ENCODE data around the gene FRS3.
A peak's percentile ranks its signal among the peaks of the same experiment; 100 is the strongest.

The FRS3 gene

DNA sequence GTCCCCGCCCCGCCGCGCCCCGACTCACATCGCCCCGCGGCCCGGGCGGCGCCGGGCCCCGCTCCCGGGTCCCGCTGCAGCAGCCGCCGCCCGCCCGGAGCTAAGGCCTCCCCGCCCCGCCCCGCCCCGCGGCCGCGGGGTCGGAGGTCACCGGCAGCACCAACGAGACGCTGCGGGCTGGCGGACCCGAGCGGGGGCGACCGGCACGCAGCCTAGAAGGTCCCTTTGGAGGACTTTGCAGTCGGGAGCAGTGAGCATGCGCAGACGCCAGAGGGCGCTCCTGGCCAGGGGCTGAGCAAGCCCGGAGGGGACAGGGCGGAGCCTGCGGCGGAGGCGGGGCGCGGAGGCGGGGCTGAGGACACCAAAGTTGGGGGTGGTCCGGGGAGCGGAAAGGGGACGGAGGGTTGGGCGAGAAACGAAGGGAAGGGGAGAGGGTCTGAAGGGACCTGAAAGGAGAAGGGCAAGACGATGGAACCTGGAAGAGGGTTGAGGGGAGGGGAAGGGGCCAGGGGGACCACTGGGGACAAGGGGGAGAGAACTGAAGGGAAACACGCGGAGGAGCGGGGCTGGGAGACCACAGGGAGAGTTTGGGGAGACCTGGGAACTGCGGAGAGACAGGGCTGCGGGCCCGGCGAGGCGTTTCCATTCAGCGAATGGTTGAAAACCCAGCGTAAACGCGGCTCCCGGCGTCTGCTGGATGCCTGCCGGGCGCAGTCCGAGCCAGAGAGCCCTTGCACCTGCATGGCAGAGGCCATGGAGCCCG is at the start of gene FRS3 (continued):
- TF ChIP-seq, protein P1, sequence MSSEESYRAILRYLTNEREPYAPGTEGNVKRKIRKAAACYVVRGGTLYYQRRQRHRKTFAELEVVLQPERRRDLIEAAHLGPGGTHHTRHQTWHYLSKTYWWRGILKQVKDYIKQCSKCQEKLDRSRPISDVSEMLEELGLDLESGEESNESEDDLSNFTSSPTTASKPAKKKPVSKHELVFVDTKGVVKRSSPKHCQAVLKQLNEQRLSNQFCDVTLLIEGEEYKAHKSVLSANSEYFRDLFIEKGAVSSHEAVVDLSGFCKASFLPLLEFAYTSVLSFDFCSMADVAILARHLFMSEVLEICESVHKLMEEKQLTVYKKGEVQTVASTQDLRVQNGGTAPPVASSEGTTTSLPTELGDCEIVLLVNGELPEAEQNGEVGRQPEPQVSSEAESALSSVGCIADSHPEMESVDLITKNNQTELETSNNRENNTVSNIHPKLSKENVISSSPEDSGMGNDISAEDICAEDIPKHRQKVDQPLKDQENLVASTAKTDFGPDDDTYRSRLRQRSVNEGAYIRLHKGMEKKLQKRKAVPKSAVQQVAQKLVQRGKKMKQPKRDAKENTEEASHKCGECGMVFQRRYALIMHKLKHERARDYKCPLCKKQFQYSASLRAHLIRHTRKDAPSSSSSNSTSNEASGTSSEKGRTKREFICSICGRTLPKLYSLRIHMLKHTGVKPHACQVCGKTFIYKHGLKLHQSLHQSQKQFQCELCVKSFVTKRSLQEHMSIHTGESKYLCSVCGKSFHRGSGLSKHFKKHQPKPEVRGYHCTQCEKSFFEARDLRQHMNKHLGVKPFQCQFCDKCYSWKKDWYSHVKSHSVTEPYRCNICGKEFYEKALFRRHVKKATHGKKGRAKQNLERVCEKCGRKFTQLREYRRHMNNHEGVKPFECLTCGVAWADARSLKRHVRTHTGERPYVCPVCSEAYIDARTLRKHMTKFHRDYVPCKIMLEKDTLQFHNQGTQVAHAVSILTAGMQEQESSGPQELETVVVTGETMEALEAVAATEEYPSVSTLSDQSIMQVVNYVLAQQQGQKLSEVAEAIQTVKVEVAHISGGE (tag by site-specific recombination; conservative IDR thresholded peaks at IDR 0.05; ENCODE audit: low read depth): peak; percentile 35; the same call in 1 of the 2 replicates
- no peak for TF ChIP-seq ZNF555 (tag by site-specific recombination; conservative IDR thresholded peaks at IDR 0.05)
- peak; percentile 96 for TF ChIP-seq ZSCAN30 (tag by site-specific recombination; IDR thresholded peaks at IDR 0.05)
- TF ChIP-seq IKZF3 (tag by site-specific recombination; IDR thresholded peaks at IDR 0.05): no peak
- TF ChIP-seq ZNF610 (tag by site-specific recombination; IDR thresholded peaks at IDR 0.05; ENCODE audit: borderline replicate concordance): no peak; the same call in 1 of the 2 replicates
- TF ChIP-seq, protein P2, sequence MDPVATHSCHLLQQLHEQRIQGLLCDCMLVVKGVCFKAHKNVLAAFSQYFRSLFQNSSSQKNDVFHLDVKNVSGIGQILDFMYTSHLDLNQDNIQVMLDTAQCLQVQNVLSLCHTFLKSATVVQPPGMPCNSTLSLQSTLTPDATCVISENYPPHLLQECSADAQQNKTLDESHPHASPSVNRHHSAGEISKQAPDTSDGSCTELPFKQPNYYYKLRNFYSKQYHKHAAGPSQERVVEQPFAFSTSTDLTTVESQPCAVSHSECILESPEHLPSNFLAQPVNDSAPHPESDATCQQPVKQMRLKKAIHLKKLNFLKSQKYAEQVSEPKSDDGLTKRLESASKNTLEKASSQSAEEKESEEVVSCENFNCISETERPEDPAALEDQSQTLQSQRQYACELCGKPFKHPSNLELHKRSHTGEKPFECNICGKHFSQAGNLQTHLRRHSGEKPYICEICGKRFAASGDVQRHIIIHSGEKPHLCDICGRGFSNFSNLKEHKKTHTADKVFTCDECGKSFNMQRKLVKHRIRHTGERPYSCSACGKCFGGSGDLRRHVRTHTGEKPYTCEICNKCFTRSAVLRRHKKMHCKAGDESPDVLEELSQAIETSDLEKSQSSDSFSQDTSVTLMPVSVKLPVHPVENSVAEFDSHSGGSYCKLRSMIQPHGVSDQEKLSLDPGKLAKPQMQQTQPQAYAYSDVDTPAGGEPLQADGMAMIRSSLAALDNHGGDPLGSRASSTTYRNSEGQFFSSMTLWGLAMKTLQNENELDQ (tag by site-specific recombination; IDR thresholded peaks at IDR 0.05; ENCODE audit: low read depth): no peak
- TF ChIP-seq, protein P3, sequence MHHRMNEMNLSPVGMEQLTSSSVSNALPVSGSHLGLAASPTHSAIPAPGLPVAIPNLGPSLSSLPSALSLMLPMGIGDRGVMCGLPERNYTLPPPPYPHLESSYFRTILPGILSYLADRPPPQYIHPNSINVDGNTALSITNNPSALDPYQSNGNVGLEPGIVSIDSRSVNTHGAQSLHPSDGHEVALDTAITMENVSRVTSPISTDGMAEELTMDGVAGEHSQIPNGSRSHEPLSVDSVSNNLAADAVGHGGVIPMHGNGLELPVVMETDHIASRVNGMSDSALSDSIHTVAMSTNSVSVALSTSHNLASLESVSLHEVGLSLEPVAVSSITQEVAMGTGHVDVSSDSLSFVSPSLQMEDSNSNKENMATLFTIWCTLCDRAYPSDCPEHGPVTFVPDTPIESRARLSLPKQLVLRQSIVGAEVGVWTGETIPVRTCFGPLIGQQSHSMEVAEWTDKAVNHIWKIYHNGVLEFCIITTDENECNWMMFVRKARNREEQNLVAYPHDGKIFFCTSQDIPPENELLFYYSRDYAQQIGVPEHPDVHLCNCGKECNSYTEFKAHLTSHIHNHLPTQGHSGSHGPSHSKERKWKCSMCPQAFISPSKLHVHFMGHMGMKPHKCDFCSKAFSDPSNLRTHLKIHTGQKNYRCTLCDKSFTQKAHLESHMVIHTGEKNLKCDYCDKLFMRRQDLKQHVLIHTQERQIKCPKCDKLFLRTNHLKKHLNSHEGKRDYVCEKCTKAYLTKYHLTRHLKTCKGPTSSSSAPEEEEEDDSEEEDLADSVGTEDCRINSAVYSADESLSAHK (tag by site-specific recombination; IDR thresholded peaks at IDR 0.05): 0 out of 2 replicates have a peak, but pooled peaks have one; percentile 25
- no peak for TF ChIP-seq ZNF621 (tag by site-specific recombination; IDR thresholded peaks at IDR 0.05)
- peak; percentile 63; the same call in 1 of the 2 replicates for TF ChIP-seq KLF7 (tag by site-specific recombination; IDR thresholded peaks at IDR 0.05; ENCODE audit: borderline replicate concordance)
- TF ChIP-seq, protein P4, sequence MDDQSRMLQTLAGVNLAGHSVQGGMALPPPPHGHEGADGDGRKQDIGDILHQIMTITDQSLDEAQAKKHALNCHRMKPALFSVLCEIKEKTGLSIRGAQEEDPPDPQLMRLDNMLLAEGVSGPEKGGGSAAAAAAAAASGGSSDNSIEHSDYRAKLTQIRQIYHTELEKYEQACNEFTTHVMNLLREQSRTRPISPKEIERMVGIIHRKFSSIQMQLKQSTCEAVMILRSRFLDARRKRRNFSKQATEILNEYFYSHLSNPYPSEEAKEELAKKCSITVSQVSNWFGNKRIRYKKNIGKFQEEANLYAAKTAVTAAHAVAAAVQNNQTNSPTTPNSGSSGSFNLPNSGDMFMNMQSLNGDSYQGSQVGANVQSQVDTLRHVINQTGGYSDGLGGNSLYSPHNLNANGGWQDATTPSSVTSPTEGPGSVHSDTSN (CRISPR knock-in tag; IDR thresholded peaks at IDR 0.05): peak; percentile 90
- no peak for TF ChIP-seq ZNF266 (tag by site-specific recombination; IDR thresholded peaks at IDR 0.05; ENCODE audit: low read depth)
- TF ChIP-seq, protein P5, sequence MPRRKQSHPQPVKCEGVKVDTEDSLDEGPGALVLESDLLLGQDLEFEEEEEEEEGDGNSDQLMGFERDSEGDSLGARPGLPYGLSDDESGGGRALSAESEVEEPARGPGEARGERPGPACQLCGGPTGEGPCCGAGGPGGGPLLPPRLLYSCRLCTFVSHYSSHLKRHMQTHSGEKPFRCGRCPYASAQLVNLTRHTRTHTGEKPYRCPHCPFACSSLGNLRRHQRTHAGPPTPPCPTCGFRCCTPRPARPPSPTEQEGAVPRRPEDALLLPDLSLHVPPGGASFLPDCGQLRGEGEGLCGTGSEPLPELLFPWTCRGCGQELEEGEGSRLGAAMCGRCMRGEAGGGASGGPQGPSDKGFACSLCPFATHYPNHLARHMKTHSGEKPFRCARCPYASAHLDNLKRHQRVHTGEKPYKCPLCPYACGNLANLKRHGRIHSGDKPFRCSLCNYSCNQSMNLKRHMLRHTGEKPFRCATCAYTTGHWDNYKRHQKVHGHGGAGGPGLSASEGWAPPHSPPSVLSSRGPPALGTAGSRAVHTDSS (tag by site-specific recombination; IDR thresholded peaks at IDR 0.05): no peak
- TF ChIP-seq, protein P6, sequence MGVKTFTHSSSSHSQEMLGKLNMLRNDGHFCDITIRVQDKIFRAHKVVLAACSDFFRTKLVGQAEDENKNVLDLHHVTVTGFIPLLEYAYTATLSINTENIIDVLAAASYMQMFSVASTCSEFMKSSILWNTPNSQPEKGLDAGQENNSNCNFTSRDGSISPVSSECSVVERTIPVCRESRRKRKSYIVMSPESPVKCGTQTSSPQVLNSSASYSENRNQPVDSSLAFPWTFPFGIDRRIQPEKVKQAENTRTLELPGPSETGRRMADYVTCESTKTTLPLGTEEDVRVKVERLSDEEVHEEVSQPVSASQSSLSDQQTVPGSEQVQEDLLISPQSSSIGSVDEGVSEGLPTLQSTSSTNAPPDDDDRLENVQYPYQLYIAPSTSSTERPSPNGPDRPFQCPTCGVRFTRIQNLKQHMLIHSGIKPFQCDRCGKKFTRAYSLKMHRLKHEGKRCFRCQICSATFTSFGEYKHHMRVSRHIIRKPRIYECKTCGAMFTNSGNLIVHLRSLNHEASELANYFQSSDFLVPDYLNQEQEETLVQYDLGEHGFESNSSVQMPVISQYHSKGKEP (tag by site-specific recombination; IDR thresholded peaks at IDR 0.05): peak; percentile 77
- no peak for TF ChIP-seq ZNF548 (tag by site-specific recombination; IDR thresholded peaks at IDR 0.05)
- no peak for TF ChIP-seq ZNF658 (tag by site-specific recombination; IDR thresholded peaks at IDR 0.05)
- TF ChIP-seq ZEB2 (tag by site-specific recombination; IDR thresholded peaks at IDR 0.05): peak; percentile 79
- TF ChIP-seq ZSCAN16 (tag by site-specific recombination; IDR thresholded peaks at IDR 0.05): no peak
- no peak for TF ChIP-seq TCF7L2 (IDR thresholded peaks at IDR 0.05; ENCODE audit: borderline replicate concordance, low read depth, low read length)
- TF ChIP-seq ZBTB48 (tag by site-specific recombination; IDR thresholded peaks at IDR 0.05): no peak; the same call in none of the 2 replicates
- no peak for TF ChIP-seq ZNF211 (tag by site-specific recombination; IDR thresholded peaks at IDR 0.05; ENCODE audit: low read depth)
- no peak for TF ChIP-seq ZFP37 (tag by site-specific recombination; IDR thresholded peaks at IDR 0.05)
- TF ChIP-seq ZNF544 (tag by site-specific recombination; IDR thresholded peaks at IDR 0.05): no peak
- TF ChIP-seq, protein P7, sequence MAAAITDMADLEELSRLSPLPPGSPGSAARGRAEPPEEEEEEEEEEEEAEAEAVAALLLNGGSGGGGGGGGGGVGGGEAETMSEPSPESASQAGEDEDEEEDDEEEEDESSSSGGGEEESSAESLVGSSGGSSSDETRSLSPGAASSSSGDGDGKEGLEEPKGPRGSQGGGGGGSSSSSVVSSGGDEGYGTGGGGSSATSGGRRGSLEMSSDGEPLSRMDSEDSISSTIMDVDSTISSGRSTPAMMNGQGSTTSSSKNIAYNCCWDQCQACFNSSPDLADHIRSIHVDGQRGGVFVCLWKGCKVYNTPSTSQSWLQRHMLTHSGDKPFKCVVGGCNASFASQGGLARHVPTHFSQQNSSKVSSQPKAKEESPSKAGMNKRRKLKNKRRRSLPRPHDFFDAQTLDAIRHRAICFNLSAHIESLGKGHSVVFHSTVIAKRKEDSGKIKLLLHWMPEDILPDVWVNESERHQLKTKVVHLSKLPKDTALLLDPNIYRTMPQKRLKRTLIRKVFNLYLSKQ (tag by site-specific recombination; IDR thresholded peaks at IDR 0.05; ENCODE audit: borderline replicate concordance): no peak
- TF ChIP-seq GFI1B (tag by site-specific recombination; IDR thresholded peaks at IDR 0.05): no peak
- no peak for TF ChIP-seq ZNF140 (tag by site-specific recombination; IDR thresholded peaks at IDR 0.05)
